Activated B cell treated with CpG ODN at 0.5 μM for 24 hours (primary cell): ENCODE measurements around the gene CLK2. TPM values are rescaled to one million over a fixed set of nuclear protein-coding genes. Genes with fewer than 3 reads are reported as not detected.
A peak's percentile ranks its signal among the peaks of the same experiment; 100 is the strongest.

Source experiments
- ATAC-seq: fragments of 200-7000 bp; cut with Tn5 transposase; one replicate; pipeline ENCODE4 v1.10.0; 2021; ENCODE audit warnings: low read depth, mild to moderate bottlenecking, moderate library complexity
- CTCF ChIA-PET: fragments of 350-600 bp; sonication (Branson Sonifier 250); formaldehyde crosslinking; loops from one replicate; lab custom pipeline; 2021; ENCODE audit warnings: antibody characterized with exemption; lab: Charles Lee
- POLR2A ChIA-PET: fragments of 350-600 bp; sonication (Branson Sonifier 250); formaldehyde crosslinking; loops from one replicate; lab custom pipeline; 2021; ENCODE audit warnings: antibody characterized with exemption; lab: Charles Lee
- DNase-seq: peaks from one replicate; pipeline ENCODE4 v3.0.0; 2022
- H3K27ac Mint-ChIP-seq: one replicate; pipeline ENCODE4 v1.8.0; 2020; ENCODE audit warnings: mixed read lengths
- H3K27me3 Mint-ChIP-seq: one replicate; pipeline ENCODE4 v1.8.0; 2021; ENCODE audit warnings: mixed read lengths
- H3K36me3 Mint-ChIP-seq: one replicate; pipeline ENCODE4 v1.8.0; 2021; ENCODE audit warnings: low read depth, mixed read lengths
- H3K4me1 Mint-ChIP-seq: one replicate; pipeline ENCODE4 v1.8.0; 2021; ENCODE audit warnings: mixed read lengths
- H3K4me3 Mint-ChIP-seq: one replicate; pipeline ENCODE4 v1.8.0; 2020; ENCODE audit warnings: mild to moderate bottlenecking, mixed read lengths
- H3K9me3 Mint-ChIP-seq: one replicate; pipeline ENCODE4 v1.8.0; 2020; ENCODE audit warnings: mixed read lengths
- intact Hi-C: fragments of 100-400 bp; cut with micrococcal nuclease; formaldehyde crosslinking; loops from one replicate; pipeline ENCODE4 v1.15.1; 2024
- total RNA-seq: library from RNA; stranded (reverse); gene quantifications from 2 replicates; pipeline ENCODE4 v1.2.3, GENCODE V29; 2022
- TF ChIP-seq, protein P1 (sequence below): fragments of 200-600 bp; IDR thresholded peaks from one replicate; pipeline ENCODE4 v1.8.0; 2022; ENCODE audit warnings: antibody characterized with exemption, mild to moderate bottlenecking

CLK2 gene
- total RNA-seq, 1 donor from 2014 or later = 112 TPM

DNA sequence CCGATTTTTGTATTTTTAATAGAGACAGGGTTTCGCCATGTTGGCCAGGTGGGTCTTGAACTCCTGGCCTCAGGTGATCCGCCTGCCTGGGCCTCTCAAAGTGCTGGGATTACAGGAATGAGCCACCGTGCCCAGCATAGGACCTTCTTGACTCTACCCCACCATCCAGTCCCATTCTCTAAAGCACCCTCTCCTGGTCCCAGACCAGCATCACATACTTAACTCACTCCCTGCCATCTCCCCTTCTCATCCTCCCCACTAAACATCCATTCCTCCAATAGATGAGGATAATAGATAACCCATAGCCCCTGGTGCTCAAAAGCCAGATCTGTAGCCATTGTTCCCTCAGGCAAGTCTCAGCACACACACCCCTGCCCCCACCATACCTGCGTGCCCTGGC lies 20.1 kb downstream of the CLK2 start:
- Mint-ChIP-seq H3K4me1 (peaks cover 34% of the 10 kb centered on the region), H3K27me3 (no peaks in the 10 kb centered on the region), H3K9me3 (no peaks in the 10 kb centered on the region), H3K36me3 (peaks cover 23% of the 10 kb centered on the region), H3K27ac (no peak overlapping the region), H3K4me3 (peak overlapping the region; percentile 26)
- DNase-seq (no peak), ATAC-seq (no peak)
- CTCF ChIA-PET = no interaction called here
- TF ChIP-seq, protein P1, sequence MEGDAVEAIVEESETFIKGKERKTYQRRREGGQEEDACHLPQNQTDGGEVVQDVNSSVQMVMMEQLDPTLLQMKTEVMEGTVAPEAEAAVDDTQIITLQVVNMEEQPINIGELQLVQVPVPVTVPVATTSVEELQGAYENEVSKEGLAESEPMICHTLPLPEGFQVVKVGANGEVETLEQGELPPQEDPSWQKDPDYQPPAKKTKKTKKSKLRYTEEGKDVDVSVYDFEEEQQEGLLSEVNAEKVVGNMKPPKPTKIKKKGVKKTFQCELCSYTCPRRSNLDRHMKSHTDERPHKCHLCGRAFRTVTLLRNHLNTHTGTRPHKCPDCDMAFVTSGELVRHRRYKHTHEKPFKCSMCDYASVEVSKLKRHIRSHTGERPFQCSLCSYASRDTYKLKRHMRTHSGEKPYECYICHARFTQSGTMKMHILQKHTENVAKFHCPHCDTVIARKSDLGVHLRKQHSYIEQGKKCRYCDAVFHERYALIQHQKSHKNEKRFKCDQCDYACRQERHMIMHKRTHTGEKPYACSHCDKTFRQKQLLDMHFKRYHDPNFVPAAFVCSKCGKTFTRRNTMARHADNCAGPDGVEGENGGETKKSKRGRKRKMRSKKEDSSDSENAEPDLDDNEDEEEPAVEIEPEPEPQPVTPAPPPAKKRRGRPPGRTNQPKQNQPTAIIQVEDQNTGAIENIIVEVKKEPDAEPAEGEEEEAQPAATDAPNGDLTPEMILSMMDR = no peak
- intact Hi-C loops = loop anchor here (10.0 kb wide), 1 partner anchor 802 kb away; the partner anchor contains the start of genes LAMTOR2 and UBQLN4
- POLR2A ChIA-PET = interaction anchor here (5.4 kb wide), 1 partner anchor 8 kb away, joined by 30 read pairs; the partner anchor contains the start of gene SCAMP3

DNA sequence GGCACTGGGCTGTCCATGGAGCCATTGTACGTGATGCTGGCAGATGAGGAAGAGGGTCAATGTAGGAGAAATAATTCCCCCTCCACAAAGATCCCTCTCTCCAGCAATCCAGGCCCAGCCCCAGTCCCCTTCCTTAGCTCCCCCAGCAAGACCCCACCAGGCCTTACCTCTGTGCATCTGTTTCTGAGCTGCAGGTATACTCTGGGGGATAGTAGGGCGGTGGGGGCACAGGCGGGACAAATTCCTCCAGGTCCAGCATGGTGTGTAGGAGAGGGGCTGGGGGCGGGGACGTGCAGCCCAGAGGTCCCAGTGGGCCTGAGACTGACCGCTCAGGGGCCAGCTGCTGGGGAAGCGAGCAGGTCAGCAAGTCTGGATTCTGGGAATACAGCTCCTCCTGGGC lies 21.7 kb downstream of the CLK2 start:
- intact Hi-C loops = loop anchor here (10.0 kb wide), 1 partner anchor 803 kb away; the partner anchor contains the start of genes LAMTOR2 and UBQLN4
- peaks cover 8% of the 10 kb centered on the region for H3K36me3 Mint-ChIP-seq
- peaks cover 32% of the 10 kb centered on the region for H3K4me1 Mint-ChIP-seq
- H3K27ac Mint-ChIP-seq = no peak overlapping the region
- no peaks in the 10 kb centered on the region for H3K9me3 Mint-ChIP-seq
- POLR2A ChIA-PET = interaction anchor here (0.5 to 5.4 kb wide), 16 partner anchors 9 to 757 kb away, joined by 3 to 31 read pairs (median 6); partner anchors contain the start of genes ASH1L, CLK2, FDPS and RUSC1
- no peaks in the 10 kb centered on the region for H3K27me3 Mint-ChIP-seq
- no peak overlapping the region for H3K4me3 Mint-ChIP-seq
- DNase-seq (no peak), ATAC-seq (no peak)
- TF ChIP-seq, protein P1 = no peak
- CTCF ChIA-PET = interaction anchor here (0.5 to 4.0 kb wide), 25 partner anchors 9 to 460 kb away, joined by 3 to 79 read pairs (median 4); partner anchors contain the start of genes CLK2, FDPS, RUSC1 and SCAMP3

DNA sequence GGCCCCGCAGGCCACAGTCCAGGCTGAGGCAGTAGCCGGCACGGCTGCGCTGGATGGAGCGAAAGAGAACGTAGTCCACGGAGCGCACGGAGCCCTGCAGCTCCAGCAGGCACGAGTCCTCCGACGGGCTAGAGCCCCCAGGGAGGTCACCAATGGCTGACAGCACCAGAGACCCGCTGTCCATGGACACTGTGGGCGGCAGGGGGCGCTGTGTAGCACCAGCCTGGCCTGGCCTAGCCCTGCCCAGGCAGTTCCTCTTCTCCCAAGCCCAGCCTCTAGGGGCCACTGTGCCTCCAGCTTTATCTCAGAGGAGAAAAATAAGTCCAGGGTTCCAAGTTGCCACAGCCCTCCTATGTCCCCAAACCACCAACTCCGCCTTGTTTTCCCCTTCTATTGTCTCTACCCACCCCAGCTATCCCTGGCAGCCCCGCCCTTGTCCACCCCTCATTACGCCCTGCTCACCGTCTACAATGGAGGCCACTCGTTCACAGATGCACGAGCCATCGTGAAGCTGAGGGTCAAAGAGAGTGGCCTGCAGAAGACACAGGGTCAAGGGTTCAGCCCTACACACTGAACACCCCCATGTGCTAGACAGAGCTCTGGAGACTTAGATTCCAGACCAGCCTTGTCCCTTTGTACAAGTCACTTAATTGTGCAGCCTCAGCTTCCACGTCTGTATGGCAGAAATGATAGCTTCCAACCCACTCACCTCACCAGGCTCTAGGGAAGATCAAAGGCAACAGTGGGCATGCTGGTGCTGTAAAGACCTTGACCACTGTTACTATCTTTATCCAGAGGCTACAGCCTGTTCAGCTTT lies 22.5 kb downstream of the CLK2 start:
- Mint-ChIP-seq H3K4me3 (peak overlapping the region; percentile 73), H3K36me3 (peaks cover 2% of the 10 kb centered on the region), H3K27me3 (no peaks in the 10 kb centered on the region), H3K4me1 (peaks cover 29% of the 10 kb centered on the region), H3K9me3 (no peaks in the 10 kb centered on the region), H3K27ac (peak overlapping the region; percentile 39)
- intact Hi-C loops = loop anchor here (1.0 to 10.0 kb wide), 5 partner anchors 57 to 804 kb away; partner anchors contain the start of genes FDPS, LAMTOR2 and UBQLN4
- TF ChIP-seq, protein P1 = peak; percentile 84
- ChIA-PET CTCF (interaction anchor here (0.6 to 4.0 kb wide), 33 partner anchors 10 to 478 kb away, joined by 3 to 79 read pairs (median 4); partner anchors contain the start of genes CLK2, FDPS, HCN3 and MTX1), POLR2A (interaction anchor here (0.5 to 5.4 kb wide), 22 partner anchors 9 to 909 kb away, joined by 3 to 31 read pairs (median 5); partner anchors contain the start of genes ASH1L, CLK2, FDPS and MTX1)
- ATAC-seq = peak; percentile 96
- DNase-seq = peak; percentile 95

DNA sequence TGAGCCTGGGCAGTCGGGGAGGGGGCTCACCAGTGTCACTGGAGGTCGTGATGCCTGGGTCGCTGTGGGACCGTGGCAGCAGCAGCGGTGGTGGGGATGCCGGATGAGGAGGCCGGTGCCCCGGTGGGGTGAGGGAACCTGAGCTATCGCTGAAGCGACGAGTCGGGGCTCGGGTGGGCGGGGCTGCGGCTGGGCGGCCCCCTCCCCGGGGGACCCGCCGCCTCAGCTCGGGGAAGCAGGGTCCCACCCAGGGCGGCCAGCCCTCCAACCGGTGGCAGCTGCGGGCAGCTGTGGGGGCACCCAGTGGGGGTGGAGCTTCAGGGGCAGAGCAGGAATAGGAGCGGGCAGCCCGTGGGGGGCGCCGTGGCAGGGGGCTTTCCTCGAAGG lies 23.1 kb downstream of the CLK2 start:
- Mint-ChIP-seq H3K27me3 (no peaks in the 10 kb centered on the region), H3K9me3 (no peaks in the 10 kb centered on the region), H3K4me3 (peak overlapping the region; percentile 73), H3K36me3 (no peaks in the 10 kb centered on the region), H3K4me1 (peaks cover 23% of the 10 kb centered on the region), H3K27ac (no peak overlapping the region)
- ChIA-PET CTCF (interaction anchor here (0.8 to 4.0 kb wide), 21 partner anchors 9 to 479 kb away, joined by 3 to 79 read pairs (median 5); partner anchors contain the start of genes CLK2, FDPS, HCN3 and MTX1), POLR2A (interaction anchor here (0.5 to 5.4 kb wide), 13 partner anchors 9 to 313 kb away, joined by 3 to 31 read pairs (median 7); partner anchors contain the start of genes ASH1L, CLK2, FDPS and MTX1)
- intact Hi-C loops = loop anchor here (1.0 to 10.0 kb wide), 5 partner anchors 58 to 805 kb away; partner anchors contain the start of genes FDPS, LAMTOR2 and UBQLN4
- ATAC-seq (peak; percentile 12), DNase-seq (no peak)
- TF ChIP-seq, protein P1 = no peak
